NCI-H2107 treated with DMSO at 0.1 percent for 48 hours (cell line): ENCODE measurements around the gene RALGAPA2.
A peak's percentile ranks its signal among the peaks of the same experiment; 100 is the strongest.

Experiments
- DNase-seq: peaks from one replicate; lab custom pipeline; 2025; ENCODE audit not compliant: unreplicated experiment; lab: John Stamatoyannopoulos, UW

Gene RALGAPA2

GRCh38 chr20:20410678-20411077 is 301.8 kb downstream of the RALGAPA2 start:
- peak; percentile 78 for DNase-seq

GRCh38 chr20:20409331-20409730 is 303.1 kb downstream of the RALGAPA2 start:
- no peak for DNase-seq

- DNase-seq: peak; percentile 75
Measured at GRCh38 chr20:20407891-20408805, 304.3 kb downstream of the RALGAPA2 start.

GRCh38 chr20:20406306-20406705 is 306.1 kb downstream of the RALGAPA2 start:
- no peak for DNase-seq

- DNase-seq: peak; percentile 89
Measured at GRCh38 chr20:20405623-20406022, 306.8 kb downstream of the RALGAPA2 start.

GRCh38 chr20:20404633-20405032 is 307.8 kb downstream of the RALGAPA2 start:
- no peak for DNase-seq

GRCh38 chr20:20401991-20402390 is 310.5 kb downstream of the RALGAPA2 start:
- no peak for DNase-seq

- DNase-seq: no peak
Measured at GRCh38 chr20:20399531-20400500, 312.6 kb downstream of the RALGAPA2 start.

- no peak for DNase-seq
Measured at GRCh38 chr20:20398123-20398522, 314.3 kb downstream of the RALGAPA2 start.

- peak; percentile 61 for DNase-seq
Measured at GRCh38 chr20:20396794-20397193, 315.6 kb downstream of the RALGAPA2 start.

GRCh38 chr20:20395903-20396568 is 316.4 kb downstream of the RALGAPA2 start:
- peak; percentile 66 for DNase-seq

- DNase-seq: no peak
Measured at GRCh38 chr20:20395087-20395486, 317.4 kb downstream of the RALGAPA2 start.

GRCh38 chr20:20393207-20394120 is 319.0 kb downstream of the RALGAPA2 start:
- no peak for DNase-seq

- DNase-seq: no peak
Measured at GRCh38 chr20:20391766-20392165, 320.7 kb downstream of the RALGAPA2 start.

- DNase-seq: no peak
Measured at GRCh38 chr20:20391115-20391514, 321.3 kb downstream of the RALGAPA2 start.

- no peak for DNase-seq
Measured at GRCh38 chr20:20390393-20390792, 322.1 kb downstream of the RALGAPA2 start.

- no peak for DNase-seq
Measured at GRCh38 chr20:20386192-20386591, 326.3 kb downstream of the RALGAPA2 start.

- DNase-seq: peak; percentile 90
Measured at GRCh38 chr20:20375862-20376261, 336.6 kb downstream of the RALGAPA2 start.

GRCh38 chr20:20373091-20373571 is 339.3 kb downstream of the RALGAPA2 start:
- DNase-seq: peak; percentile 60

GRCh38 chr20:20371681-20372080 is 340.8 kb downstream of the RALGAPA2 start:
- DNase-seq: no peak
